H1 (cell line): Measurements from ENCODE around the gene NFIA. TPM values are rescaled to one million over a fixed set of nuclear protein-coding genes. Genes with fewer than 3 reads are reported as not detected.

Experiments
- CTCF ChIA-PET: fragments of 300-600 bp; sonication (Branson Sonifier 250); formaldehyde crosslinking; loops from one replicate; lab custom pipeline; 2021; ENCODE audit not compliant: partially characterized antibody; lab: Charles Lee
- POLR2A ChIA-PET: fragments of 300-600 bp; sonication (Branson Sonifier 250); formaldehyde crosslinking; loops from one replicate; lab custom pipeline; 2021; ENCODE audit warnings: inconsistent platforms; ENCODE audit not compliant: partially characterized antibody; lab: Charles Lee
- DNase-seq, 2 experiments: peaks; one replicate each; pipeline versions ENCODE4 v3.0.0 to v3.0.0-alpha.2; 2010 to 2022; ENCODE audit warnings: low spot score in 2 of 2, low read depth in 1 of 2, mixed read lengths in 1 of 2
- FAIRE-seq: peaks from 2 replicates; lab custom pipeline; 2011; peaks lifted over from hg19 to GRCh38; lab: Jason Lieb, UNC
- H2AFZ ChIP-seq: 2 replicates; pipeline ENCODE4 v1.8.1; 2012; ENCODE audit warnings: low read length, inconsistent platforms
- H2AK5ac ChIP-seq: 2 replicates; pipeline ENCODE4 v1.6.1; 2013; ENCODE audit warnings: low read depth, low read length
- H2BK120ac ChIP-seq: replicated peaks from 2 replicates; pipeline ENCODE3; 2013; ENCODE audit warnings: low read depth, low read length, inconsistent platforms
- H2BK12ac ChIP-seq: 2 replicates; pipeline ENCODE4 v1.6.1; 2013; ENCODE audit warnings: low read depth, low read length
- H2BK15ac ChIP-seq: 2 replicates; pipeline ENCODE4 v1.6.1; 2013; ENCODE audit warnings: low read length
- H2BK20ac ChIP-seq: 2 replicates; pipeline ENCODE4 v1.6.1; 2013; ENCODE audit warnings: low read length
- H2BK5ac ChIP-seq: 2 replicates; pipeline ENCODE4 v1.6.1; 2013; ENCODE audit warnings: low read depth, low read length
- H3K14ac ChIP-seq: 2 replicates; pipeline ENCODE4 v1.6.1; 2013; ENCODE audit warnings: inconsistent platforms; ENCODE audit not compliant: insufficient read length
- H3K18ac ChIP-seq: 2 replicates; pipeline ENCODE4 v1.6.1; 2013; ENCODE audit warnings: low read length; ENCODE audit errors: extremely low read depth
- H3K23ac ChIP-seq: 2 replicates; pipeline ENCODE4 v1.6.1; 2013; ENCODE audit warnings: inconsistent platforms; ENCODE audit not compliant: insufficient read length
- H3K23me2 ChIP-seq: 2 replicates; pipeline ENCODE4 v1.6.1; 2013; ENCODE audit warnings: low read depth, low read length
- H3K27ac ChIP-seq: 2 replicates; pipeline ENCODE4 v1.6.1; 2011; ENCODE audit warnings: low read depth, low read length, inconsistent platforms
- H3K27me3 ChIP-seq, 4 experiments: replicated peaks in 1 of 4; 1 replicate in 1 of 4; 2 replicates in 3 of 4; pipeline versions ENCODE4 v1.6.1 to v1.8.1; 2011 to 2013; ENCODE audit warnings: low read length in 3 of 4, mild to moderate bottlenecking in 3 of 4, inconsistent platforms in 2 of 4, mixed read lengths in 2 of 4, moderate library complexity in 1 of 4; ENCODE audit not compliant: control insufficient read depth in 3 of 4, insufficient read depth in 3 of 4; ENCODE audit errors: extremely low read depth in 1 of 4
- H3K36me3 ChIP-seq, 4 experiments: 2 replicates each; pipeline versions ENCODE4 v1.6.1 to v1.8.1; 2011 to 2013; ENCODE audit warnings: mild to moderate bottlenecking in 4 of 4, low read length in 3 of 4, moderate library complexity in 2 of 4, control low read depth in 1 of 4, inconsistent platforms in 1 of 4; ENCODE audit not compliant: insufficient read depth in 4 of 4, control insufficient read depth in 2 of 4
- H3K4ac ChIP-seq: replicated peaks from 2 replicates; pipeline ENCODE3; 2013; ENCODE audit warnings: low read length, low read depth, mixed read lengths, inconsistent platforms; ENCODE audit not compliant: insufficient read length
- H3K4me1 ChIP-seq, 4 experiments: replicated peaks in 1 of 4; 1 replicate in 1 of 4; 2 replicates in 3 of 4; pipeline versions ENCODE4 v1.6.1 to v1.8.1; 2011 to 2013; ENCODE audit warnings: low read length in 3 of 4, inconsistent platforms in 2 of 4, mixed read lengths in 1 of 4; ENCODE audit not compliant: insufficient read depth in 4 of 4, control insufficient read depth in 3 of 4
- H3K4me2 ChIP-seq, 2 experiments: 2 replicates each; pipeline versions ENCODE4 v1.6.1 to v1.8.1; 2011 to 2013; ENCODE audit warnings: low read depth in 2 of 2, low read length in 2 of 2, control low read depth in 1 of 2, inconsistent platforms in 1 of 2, mild to moderate bottlenecking in 1 of 2; ENCODE audit not compliant: insufficient read depth in 1 of 2
- H3K4me3 ChIP-seq, 4 experiments: fragments of 200-600, 300-600 bp in 1 of 4; sonication (generic), shearing (Covaris generic), sonication (Bioruptor Twin) in 1 of 4; 2 replicates each; pipeline versions ENCODE4 v1.5.1 to v1.8.1; 2011 to 2016; ENCODE audit warnings: low read length in 4 of 4, low read depth in 3 of 4, control low read depth in 2 of 4, inconsistent platforms in 2 of 4, mild to moderate bottlenecking in 2 of 4, mixed read lengths in 1 of 4, moderate library complexity in 1 of 4; ENCODE audit not compliant: insufficient read depth in 2 of 4; ENCODE audit errors: extremely low read depth in 1 of 4
- H3K56ac ChIP-seq: replicated peaks from 2 replicates; pipeline ENCODE3; 2013; ENCODE audit warnings: low read depth, mild to moderate bottlenecking, mixed read lengths, low read length, inconsistent platforms; ENCODE audit not compliant: insufficient read length
- H3K79me1 ChIP-seq: 2 replicates; pipeline ENCODE4 v1.6.1; 2013; ENCODE audit warnings: low read depth, low read length, control low read depth
- H3K79me2 ChIP-seq, 2 experiments: 2 replicates each; pipeline versions ENCODE4 v1.6.1 to v1.8.1; 2012 to 2013; ENCODE audit warnings: low read length in 2 of 2, mild to moderate bottlenecking in 2 of 2, inconsistent platforms in 1 of 2; ENCODE audit not compliant: insufficient read depth in 2 of 2, control insufficient read depth in 1 of 2
- H3K9ac ChIP-seq, 4 experiments: replicated peaks in 1 of 4; 1 replicate in 1 of 4; 2 replicates in 3 of 4; pipeline versions ENCODE4 v1.6.1 to v1.8.1; 2011 to 2013; ENCODE audit warnings: low read depth in 3 of 4, low read length in 3 of 4, control low read depth in 2 of 4, mild to moderate bottlenecking in 2 of 4, moderate library complexity in 2 of 4, inconsistent platforms in 1 of 4; ENCODE audit errors: extremely low read depth in 1 of 4
- H3K9me3 ChIP-seq, 2 experiments: 2 replicates each; pipeline versions ENCODE4 v1.6.1 to v1.8.1; 2012 to 2013; ENCODE audit warnings: mild to moderate bottlenecking in 2 of 2, moderate library complexity in 2 of 2, control low read depth in 1 of 2, inconsistent platforms in 1 of 2, low read depth in 1 of 2, low read length in 1 of 2, mixed read lengths in 1 of 2; ENCODE audit not compliant: insufficient read depth in 2 of 2
- H4K20me1 ChIP-seq, 2 experiments: replicated peaks in 1 of 2; 2 replicates each; pipeline versions ENCODE3 to v1.8.1; 2011 to 2013; ENCODE audit warnings: inconsistent platforms in 2 of 2, low read length in 2 of 2, mild to moderate bottlenecking in 1 of 2; ENCODE audit not compliant: insufficient read depth in 2 of 2, control insufficient read depth in 1 of 2
- H4K5ac ChIP-seq: 2 replicates; pipeline ENCODE4 v1.6.1; 2013; ENCODE audit warnings: low read length, low read depth, mixed read lengths, inconsistent platforms; ENCODE audit not compliant: insufficient read length
- H4K8ac ChIP-seq: 2 replicates; pipeline ENCODE4 v1.8.0; 2013; ENCODE audit warnings: mild to moderate bottlenecking, moderate library complexity, low read length, inconsistent platforms; ENCODE audit not compliant: insufficient read depth; ENCODE audit errors: extremely low read depth
- H4K91ac ChIP-seq: replicated peaks from 2 replicates; pipeline ENCODE3; 2013; ENCODE audit warnings: low read length, mixed read lengths, inconsistent platforms; ENCODE audit not compliant: insufficient read length
- HDAC6 ChIP-seq: IDR thresholded peaks from one replicate; pipeline ENCODE4 v1.7.1; 2012; ENCODE audit warnings: low read depth, mild to moderate bottlenecking, inconsistent platforms, low read length, moderate library complexity
- KDM4A ChIP-seq: IDR thresholded peaks from one replicate; pipeline ENCODE4 v1.7.1; 2012; ENCODE audit warnings: low read depth, mild to moderate bottlenecking, moderate library complexity, low read length, inconsistent platforms; ENCODE audit not compliant: severe bottlenecking
- RBBP5 ChIP-seq: IDR thresholded peaks from 2 replicates; pipeline ENCODE4 v1.7.1; 2012; ENCODE audit warnings: low read depth, mild to moderate bottlenecking, inconsistent platforms, low read length, moderate library complexity, borderline replicate concordance
- WGBS, 2 experiments: shearing (Covaris generic) in 1 of 2; methylation state at CpG; one replicate each; pipeline versions ENCODE4 v1.1.6 to v1.1.7; 2013 to 2015; ENCODE audit warnings: low lambda C conversion rate in 2 of 2, mixed read lengths in 2 of 2, inconsistent platforms in 1 of 2, low coverage in 1 of 2, missing lambda C conversion rate in 1 of 2; ENCODE audit not compliant: insufficient replicate concordance in 2 of 2, insufficient coverage in 1 of 2, insufficient read length in 1 of 2; ENCODE audit errors: extremely low coverage in 1 of 2, missing lambda C conversion rate in 1 of 2; 5-methylcytosine and 5-hydroxymethylcytosine counted together
- polyA plus RNA-seq, 7 experiments: library from polyadenylated mRNA; depleted of rRNA in 3 of 7; stranded (reverse) in 5 of 7; unstranded in 2 of 7; fragments of >200 nt in 5 of 7; fragments of 200-250 nt in 2 of 7; gene quantifications; 1 replicate in 5 of 7; 2 replicates in 1 of 7; 4 replicates in 1 of 7; pipeline versions ENCODE4 v1.2.1 to v1.2.3, GENCODE V29; 2011 to 2013; ENCODE audit warnings: missing spikeins in 2 of 7, mixed read lengths in 2 of 7
- total RNA-seq: library from RNA; stranded (reverse); fragmentation: NEBNext Ultra II Directional; extraction: Animal tissue kit (Norgen Biotek cat#: 25700); gene quantifications from 2 replicates; pipeline ENCODE4 v1.2.1, GENCODE V29; 2021

NFIA gene
- total and polyA plus RNA-seq, 2 of the 8 experiments (the other 6 are each of a cell fraction or from before 2014, with no cell fraction given): 1.8 to 2.3 TPM

DNA sequence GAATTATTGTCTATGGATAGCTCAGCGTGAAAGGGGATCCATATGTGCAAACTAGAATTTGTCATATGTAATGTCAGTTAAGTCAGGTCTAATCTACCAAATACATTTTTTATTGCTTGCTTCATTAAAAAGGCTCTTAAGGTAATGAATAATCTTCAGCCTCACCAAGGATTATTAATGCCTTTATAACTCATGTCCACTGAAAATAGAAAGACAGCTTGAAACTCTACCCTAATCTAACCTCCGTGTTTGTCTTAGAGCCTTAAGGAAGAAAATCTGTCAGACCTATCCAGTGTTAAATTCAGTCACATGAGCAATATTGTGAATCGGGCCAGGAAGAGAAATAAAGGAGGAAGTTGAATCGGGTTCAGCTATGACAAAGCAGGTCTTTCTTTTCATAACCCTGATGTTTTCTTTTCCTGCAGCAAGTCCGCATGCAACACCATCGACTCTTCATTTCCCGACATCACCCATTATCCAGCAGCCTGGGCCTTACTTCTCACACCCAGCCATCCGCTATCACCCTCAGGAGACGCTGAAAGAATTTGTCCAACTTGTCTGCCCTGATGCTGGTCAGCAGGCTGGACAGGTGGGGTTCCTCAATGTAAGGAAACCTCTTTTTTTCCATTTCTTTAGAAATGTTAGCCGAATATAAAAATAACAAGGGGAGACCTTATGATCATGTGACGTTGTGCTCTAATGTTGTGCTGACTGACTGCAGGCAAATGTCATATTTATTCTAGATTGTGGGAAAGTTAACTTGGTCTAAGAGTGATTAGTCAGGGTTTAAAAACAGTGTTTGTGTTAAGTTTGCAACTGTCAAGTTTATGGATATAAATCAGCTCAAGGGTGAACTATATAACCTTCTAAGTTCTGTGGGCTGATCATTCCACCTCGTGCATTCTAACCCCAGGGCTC, 321.6 kb downstream of the NFIA start:
- no peak overlapping the region for H3K9ac ChIP-seq
- no peak overlapping the region for H2AK5ac ChIP-seq
- H2BK15ac ChIP-seq: no peak overlapping the region
- H2BK20ac ChIP-seq: no peak overlapping the region
- no peak overlapping the region for H2AFZ ChIP-seq
- FAIRE-seq: no peak
- no peak overlapping the region for H2BK120ac ChIP-seq
- no peak overlapping the region for H4K8ac ChIP-seq
- 88% methylated on average over 12 of the region's 12 CpGs; no CpG with 5 or more reads in 1 of the 2 experiments for WGBS, 2 experiments
- no peaks in the 10 kb centered on the region for H4K20me1 ChIP-seq
- no peaks in the 10 kb centered on the region for H3K27me3 ChIP-seq
- no peak overlapping the region for H3K4me3 ChIP-seq
- no peak overlapping the region for H2BK5ac ChIP-seq
- H3K4me1 ChIP-seq: no peaks in the 10 kb centered on the region; a peak in 1 of 7 replicates
- TF ChIP-seq HDAC6 (no peak), RBBP5 (no peak), KDM4A (no peak)
- TF ChIP-seq, all 59 proteins: peak for 0
- Histone ChIP-seq H3K4me2 (no peak overlapping the region), H3K27ac (no peak overlapping the region), H3K23me2 (no peaks in the 10 kb centered on the region), H2BK12ac (no peak overlapping the region), H3K79me2 (no peaks in the 10 kb centered on the region), H3K18ac (no peak overlapping the region), H4K91ac (no peak overlapping the region), H3K23ac (no peak overlapping the region), H3K36me3 (no peaks in the 10 kb centered on the region), H3K56ac (no peak overlapping the region), H3K79me1 (no peaks in the 10 kb centered on the region), H3K9me3 (no peaks in the 10 kb centered on the region), H4K5ac (no peak overlapping the region), H3K14ac (no peak overlapping the region), H3K4ac (no peak overlapping the region)
- CTCF ChIA-PET: interaction anchor here (0.7 to 1.0 kb wide), 2 partner anchors 9 to 12 kb away, joined by 3 read pairs; no protein-coding TSS in a partner anchor
- POLR2A ChIA-PET: no interaction called here
- DNase-seq: no peak
